ENCODE results near the gene ARHGEF11. TPM values are rescaled to one million over a fixed set of nuclear protein-coding genes. Genes with fewer than 3 reads are reported as not detected.
"Not testable (repeated sequence)": the region's sequence is repeated elsewhere in the genome, so short reads cannot be mapped to it uniquely, and the experiment has no call there.

ARHGEF11 gene
- total RNA-seq, 1 experiment from 2014 or later: 29.4 TPM

DNA sequence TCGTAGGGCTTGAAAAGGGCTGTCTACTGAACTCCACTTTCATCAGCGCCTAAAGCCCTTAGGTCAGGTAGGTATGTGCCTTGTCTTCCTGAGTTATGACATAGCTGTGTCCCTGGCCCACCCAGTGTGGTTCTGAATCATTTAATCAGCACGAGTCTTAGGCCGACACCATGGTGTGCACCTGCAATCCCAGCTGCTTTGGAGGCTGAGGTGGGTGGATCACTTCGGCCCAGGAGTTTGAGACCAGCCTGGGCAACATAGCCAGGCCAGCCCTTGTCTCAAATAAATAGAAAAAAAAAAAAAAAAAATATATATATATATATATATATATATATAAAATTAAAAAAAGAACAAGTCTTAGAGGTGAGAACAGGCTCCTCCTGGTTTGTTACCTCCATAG lies 109.4 kb downstream of the ARHGEF11 start:
- Histone ChIP-seq H3K27ac (no peak overlapping the region), H3K4me1 (replicated peaks) (peaks cover 7% of the 10 kb centered on the region), H3K4me3 (no peak overlapping the region), H3K9me3 (replicated peaks) (no peaks in the 10 kb centered on the region), H3K36me3 (peaks cover 32% of the 10 kb centered on the region), H3K27me3 (replicated peaks) (no peaks in the 10 kb centered on the region)
- no peak for DNase-seq (ENCODE audit: low read depth in 1 of 2, low spot score in 2 of 2)

- H3K9me3 ChIP-seq (replicated peaks): no peaks in the 10 kb centered on the region
- H3K27me3 ChIP-seq (replicated peaks): no peaks in the 10 kb centered on the region
- H3K4me3 ChIP-seq: no peak overlapping the region
- peaks cover 29% of the 10 kb centered on the region for H3K36me3 ChIP-seq
- no peak overlapping the region for H3K27ac ChIP-seq
- no peak for DNase-seq (ENCODE audit: low read depth in 1 of 2, low spot score in 2 of 2)
- peaks cover 10% of the 10 kb centered on the region for H3K4me1 ChIP-seq (replicated peaks)
These were observed 109.9 kb downstream of the ARHGEF11 start for GRCh38 chr1:156935505-156936128.

DNA sequence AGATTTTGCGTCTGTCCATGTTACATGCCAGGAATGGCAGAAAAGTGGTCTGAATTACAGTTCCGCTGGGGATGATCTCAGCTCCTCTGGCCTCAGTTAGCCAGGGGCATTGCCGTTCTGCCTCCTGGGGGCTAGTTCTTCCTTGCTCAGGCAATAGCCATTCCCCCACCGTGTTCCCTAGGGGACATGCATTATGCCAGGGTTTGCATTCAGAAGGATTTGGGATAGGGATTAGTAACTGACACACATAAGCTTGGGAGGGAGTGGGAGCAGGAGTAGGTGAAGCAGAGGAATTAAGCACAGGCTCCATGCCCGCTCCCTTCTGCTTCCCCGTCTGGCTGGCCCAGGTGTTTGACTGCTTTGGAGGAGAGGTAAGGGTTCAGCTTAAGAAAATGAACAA lies 112.4 kb downstream of the ARHGEF11 start:
- DNase-seq (ENCODE audit: low read depth in 1 of 2, low spot score in 2 of 2): no peak
- Histone ChIP-seq H3K27me3 (replicated peaks) (no peaks in the 10 kb centered on the region), H3K4me3 (no peak overlapping the region), H3K36me3 (peaks cover 13% of the 10 kb centered on the region), H3K27ac (no peak overlapping the region), H3K9me3 (replicated peaks) (no peaks in the 10 kb centered on the region), H3K4me1 (replicated peaks) (peaks cover 10% of the 10 kb centered on the region)

DNA sequence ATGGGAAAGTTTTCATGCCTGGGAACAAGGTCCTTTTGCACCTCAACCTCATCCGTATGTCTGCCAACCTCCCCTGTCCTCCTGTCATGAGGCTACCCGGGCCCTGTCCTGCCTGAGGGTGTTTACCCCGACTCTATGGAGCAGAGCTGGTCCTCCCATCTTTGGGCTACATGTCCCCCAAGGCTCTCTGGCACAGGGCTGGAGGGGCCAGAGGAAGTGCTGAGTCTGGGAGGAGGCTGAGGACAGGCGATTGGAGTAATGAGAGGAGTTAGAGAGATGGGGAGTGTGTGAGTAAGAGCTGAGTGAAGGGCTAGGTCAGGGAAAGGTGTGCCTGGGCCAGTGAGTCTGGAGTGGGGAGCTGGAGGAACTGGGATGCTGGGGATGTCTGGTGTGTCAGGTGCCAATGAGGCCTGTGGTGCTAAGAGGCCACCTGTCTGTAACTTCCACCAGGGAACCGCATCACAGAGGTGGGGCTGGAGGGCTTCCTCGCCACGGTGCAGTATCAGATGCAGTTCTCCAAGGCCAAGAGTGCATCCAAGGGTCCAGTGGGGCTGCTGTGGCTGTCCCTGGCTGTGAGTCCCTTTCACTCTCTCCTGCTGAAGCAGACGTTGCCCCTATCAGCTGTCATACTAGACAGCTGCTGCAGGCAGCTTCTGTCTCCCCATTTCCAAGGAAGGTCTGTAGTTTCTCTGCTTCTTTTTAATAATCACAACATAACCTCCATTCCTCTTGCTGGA lies 113.4 kb downstream of the ARHGEF11 start:
- H3K36me3 ChIP-seq: peaks cover 10% of the 10 kb centered on the region
- no peaks in the 10 kb centered on the region for H3K9me3 ChIP-seq (replicated peaks)
- H3K27me3 ChIP-seq (replicated peaks): no peaks in the 10 kb centered on the region
- H3K4me3 ChIP-seq: no peak overlapping the region
- H3K4me1 ChIP-seq (replicated peaks): peaks cover 18% of the 10 kb centered on the region
- no peak overlapping the region for H3K27ac ChIP-seq
- DNase-seq (ENCODE audit: low read depth in 1 of 2, low spot score in 2 of 2): no peak

GRCh38 chr1:156931211-156931952 lies 114.2 kb downstream of the ARHGEF11 start:
- Histone ChIP-seq H3K27ac (no peak overlapping the region), H3K4me1 (replicated peaks) (peaks cover 23% of the 10 kb centered on the region), H3K36me3 (peaks cover 4% of the 10 kb centered on the region; the same call in 1 of the 2 replicates), H3K4me3 (no peak overlapping the region), H3K9me3 (replicated peaks) (no peaks in the 10 kb centered on the region), H3K27me3 (replicated peaks) (no peaks in the 10 kb centered on the region)
- peak in 1 of 2 experiments; percentile 54 for DNase-seq (ENCODE audit: low read depth in 1 of 2, low spot score in 2 of 2)

DNA sequence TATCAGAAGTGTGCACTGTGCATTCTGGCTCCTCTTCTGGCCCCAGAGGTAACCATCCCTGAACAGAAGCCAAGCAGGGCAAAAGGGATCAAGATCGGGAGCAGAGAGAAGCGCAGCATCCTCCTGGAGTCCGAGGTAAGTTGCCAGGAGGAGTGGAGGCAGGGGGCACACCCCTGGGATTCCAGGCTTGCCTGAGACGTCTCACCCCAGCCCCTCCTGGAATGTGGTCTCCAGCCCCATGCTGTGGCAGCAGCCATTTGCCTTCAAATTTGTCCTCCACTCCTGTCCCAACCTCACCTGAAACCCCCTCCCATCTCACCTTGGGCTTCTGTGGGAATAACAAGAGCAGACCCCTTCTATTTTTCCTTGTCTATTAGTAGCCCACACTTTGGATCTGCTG lies 115.1 kb downstream of the ARHGEF11 start:
- H3K9me3 ChIP-seq (replicated peaks): no peaks in the 10 kb centered on the region
- no peak for DNase-seq (ENCODE audit: low read depth in 1 of 2, low spot score in 2 of 2)
- H3K4me1 ChIP-seq (replicated peaks): peaks cover 32% of the 10 kb centered on the region
- H3K36me3 ChIP-seq: no peaks in the 10 kb centered on the region
- no peaks in the 10 kb centered on the region for H3K27me3 ChIP-seq (replicated peaks)
- no peak overlapping the region for H3K27ac ChIP-seq
- H3K4me3 ChIP-seq: no peak overlapping the region

GRCh38 chr1:156929596-156930238 lies 115.8 kb downstream of the ARHGEF11 start:
- H3K27ac ChIP-seq: no peak overlapping the region
- H3K4me3 ChIP-seq: no peak overlapping the region
- H3K36me3 ChIP-seq: no peaks in the 10 kb centered on the region
- no peaks in the 10 kb centered on the region for H3K9me3 ChIP-seq (replicated peaks)
- peaks cover 32% of the 10 kb centered on the region for H3K4me1 ChIP-seq (replicated peaks)
- DNase-seq (ENCODE audit: low read depth in 1 of 2, low spot score in 2 of 2): no peak
- no peaks in the 10 kb centered on the region for H3K27me3 ChIP-seq (replicated peaks)

DNA sequence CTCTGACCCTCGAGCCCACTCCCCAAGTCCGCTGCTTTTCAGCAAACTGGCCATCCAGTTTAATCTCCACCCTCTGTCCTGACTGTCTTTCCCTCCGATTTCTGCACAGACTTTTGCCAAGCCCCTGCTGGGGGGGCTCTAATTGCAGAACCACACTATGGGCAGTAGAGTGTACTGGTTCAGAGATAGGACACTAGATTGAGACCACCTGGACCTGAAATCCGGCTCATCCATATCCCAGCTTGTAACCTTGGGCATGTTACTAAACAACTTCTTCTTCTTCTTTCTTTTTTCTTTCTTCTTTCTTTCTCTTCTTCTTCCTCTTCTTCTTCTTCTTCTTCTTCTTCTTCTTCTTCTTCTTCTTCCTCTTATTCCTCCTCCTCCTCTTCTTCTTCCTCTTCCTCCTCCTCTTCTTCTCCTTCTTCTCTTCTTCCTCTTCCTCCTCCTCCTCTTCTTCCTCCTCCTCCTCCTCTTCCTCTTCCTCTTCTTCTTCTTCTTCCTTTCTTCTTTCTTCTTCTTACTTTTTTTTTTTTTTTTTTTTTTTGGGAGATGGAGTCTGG lies 117.4 kb downstream of the ARHGEF11 start:
- no peak overlapping the region for H3K27ac ChIP-seq
- no peaks in the 10 kb centered on the region for H3K9me3 ChIP-seq (replicated peaks)
- peaks cover 11% of the 10 kb centered on the region for H3K27me3 ChIP-seq (replicated peaks)
- H3K36me3 ChIP-seq: no peaks in the 10 kb centered on the region
- DNase-seq (ENCODE audit: low read depth in 1 of 2, low spot score in 2 of 2): no peak
- peaks cover 32% of the 10 kb centered on the region for H3K4me1 ChIP-seq (replicated peaks)
- no peak overlapping the region for H3K4me3 ChIP-seq

DNA sequence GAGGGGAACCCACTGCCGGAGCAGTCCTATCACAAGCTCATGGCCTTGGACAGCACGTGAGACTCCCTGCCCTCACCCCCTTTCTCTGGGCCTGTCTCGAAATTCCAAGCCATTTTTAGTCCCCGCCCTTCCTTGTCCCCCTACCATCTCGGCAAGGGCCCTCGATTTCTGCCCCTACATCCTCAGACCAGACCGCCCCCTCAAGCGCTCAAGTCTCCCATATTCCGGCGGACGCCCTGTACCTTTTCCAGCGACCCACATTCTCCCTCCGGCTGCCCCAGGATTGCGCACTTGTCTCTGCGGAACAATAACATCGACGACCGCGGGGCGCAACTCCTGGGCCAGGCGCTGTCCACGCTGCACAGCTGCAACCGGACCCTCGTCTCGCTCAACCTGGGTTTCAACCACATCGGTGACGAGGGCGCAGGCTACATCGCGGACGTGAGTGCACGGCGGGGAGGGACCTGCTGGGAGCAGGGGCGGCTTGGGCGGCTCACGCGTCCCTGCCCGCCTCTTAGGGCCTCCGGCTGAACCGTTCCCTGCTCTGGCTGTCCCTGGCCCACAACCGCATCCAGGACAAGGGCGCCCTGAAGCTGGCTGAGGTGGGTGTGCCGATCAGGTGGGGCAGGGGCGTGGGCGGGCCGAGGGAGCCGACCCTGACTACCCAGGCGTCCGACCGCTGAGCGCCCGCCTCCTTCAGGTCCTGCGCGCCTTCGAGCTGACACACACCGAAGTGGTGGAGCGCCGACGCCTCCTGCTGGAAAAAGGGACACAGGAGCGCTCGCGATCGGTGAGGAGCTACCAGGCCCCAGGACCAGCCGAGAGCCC lies 118.1 kb downstream of the ARHGEF11 start:
- DNase-seq (ENCODE audit: low read depth in 1 of 2, low spot score in 2 of 2): peak; percentile 77 to 81
- Histone ChIP-seq H3K36me3 (no peaks in the 10 kb centered on the region), H3K4me1 (replicated peaks) (peaks cover 32% of the 10 kb centered on the region), H3K27me3 (replicated peaks) (peaks cover 18% of the 10 kb centered on the region), H3K4me3 (peak overlapping the region; percentile 22), H3K9me3 (replicated peaks) (no peaks in the 10 kb centered on the region), H3K27ac (no peak overlapping the region)

DNA sequence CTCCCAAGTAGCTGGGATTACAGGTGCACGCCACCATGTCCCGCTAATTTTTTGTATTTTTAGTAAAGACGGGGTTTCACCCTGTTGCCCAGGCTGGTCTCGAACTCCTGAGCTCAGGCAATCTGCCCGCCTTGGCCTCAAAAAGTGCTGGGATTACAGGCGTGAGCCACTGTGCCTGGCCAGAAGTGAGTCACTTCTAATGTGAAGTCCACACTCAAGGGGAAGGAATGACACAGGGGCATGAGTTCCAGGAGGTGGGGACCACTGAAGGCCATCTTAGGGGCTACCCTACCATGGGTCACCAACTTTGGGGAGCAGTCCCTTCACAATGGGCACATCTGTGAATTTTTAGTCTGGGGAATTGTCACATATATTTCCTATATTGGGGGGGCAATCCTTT lies 118.8 kb downstream of the ARHGEF11 start:
- not testable (repeated sequence) for DNase-seq (ENCODE audit: low read depth in 1 of 2, low spot score in 2 of 2); H3K36me3 ChIP-seq; H3K9me3 ChIP-seq (replicated peaks); H3K4me3 ChIP-seq; H3K27ac ChIP-seq
- Histone ChIP-seq H3K27me3 (replicated peaks) (peaks cover 25% of the 10 kb centered on the region), H3K4me1 (replicated peaks) (peaks cover 29% of the 10 kb centered on the region)

GRCh38 chr1:156926175-156926574 lies 119.4 kb downstream of the ARHGEF11 start:
- peak; percentile 70 to 88 for DNase-seq (ENCODE audit: low read depth in 1 of 2, low spot score in 2 of 2)
- H3K4me3 ChIP-seq: no peak overlapping the region
- H3K36me3 ChIP-seq: no peaks in the 10 kb centered on the region
- peaks cover 30% of the 10 kb centered on the region for H3K27me3 ChIP-seq (replicated peaks)
- no peaks in the 10 kb centered on the region for H3K9me3 ChIP-seq (replicated peaks)
- no peak overlapping the region for H3K27ac ChIP-seq
- peaks cover 25% of the 10 kb centered on the region for H3K4me1 ChIP-seq (replicated peaks)

DNA sequence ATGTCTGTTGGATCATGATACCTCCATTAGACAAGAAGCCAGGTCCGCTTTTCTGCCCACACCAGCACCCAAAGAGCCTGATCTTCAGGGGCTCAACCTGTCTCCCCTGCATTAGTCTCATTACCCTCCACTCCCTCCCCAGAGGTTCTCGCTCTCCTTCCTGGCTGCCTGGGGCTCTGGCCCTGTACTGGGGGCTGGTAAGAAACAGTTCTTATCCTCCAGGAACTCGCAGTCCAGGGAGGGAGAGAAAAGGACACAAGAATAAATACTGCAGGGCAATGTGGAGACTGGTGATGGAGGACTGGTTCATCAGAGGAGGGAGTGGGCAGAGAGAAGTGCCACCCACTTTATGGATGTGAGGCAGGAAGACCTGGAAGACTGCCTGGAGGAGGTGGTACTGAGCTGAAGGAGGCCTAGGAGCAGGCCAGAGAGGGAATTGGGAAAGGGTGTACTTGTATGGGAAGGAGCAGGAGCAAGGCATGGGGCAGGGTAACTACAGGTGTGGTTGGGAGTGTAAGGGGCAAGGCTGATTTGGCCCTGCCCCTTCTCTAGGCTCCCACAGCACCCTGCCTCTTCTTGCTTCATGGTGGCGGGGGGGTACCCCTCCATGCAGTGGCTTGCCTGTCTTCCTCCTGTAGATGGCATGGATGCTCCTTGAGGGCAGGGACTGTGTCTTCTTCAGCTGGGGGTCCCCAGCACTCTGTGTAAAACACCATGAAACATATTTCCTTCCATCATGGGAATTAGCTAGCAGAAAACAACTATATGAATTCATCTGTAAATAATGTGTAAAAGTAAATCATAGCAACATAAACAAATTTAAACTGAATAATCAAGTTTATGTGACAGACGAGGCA lies 120.2 kb downstream of the ARHGEF11 start:
- no peak overlapping the region for H3K27ac ChIP-seq
- H3K36me3 ChIP-seq: no peaks in the 10 kb centered on the region
- peaks cover 27% of the 10 kb centered on the region for H3K4me1 ChIP-seq (replicated peaks)
- no peak for DNase-seq (ENCODE audit: low read depth in 1 of 2, low spot score in 2 of 2)
- no peak overlapping the region for H3K4me3 ChIP-seq
- 0 out of 2 replicates have a peak, but pooled peaks cover 3% of the 10 kb centered on the region for H3K9me3 ChIP-seq (replicated peaks)
- H3K27me3 ChIP-seq (replicated peaks): peaks cover 38% of the 10 kb centered on the region

Measured in SJSA1 (cell line).